ENCODE measurements around the gene FOXP1.
A peak's percentile ranks its signal among the peaks of the same experiment; 100 is the strongest.

Gene FOXP1

GRCh38 chr3:71065764-71066013 is 517.8 kb downstream of the FOXP1 start:
- in situ Hi-C loops (cut with MboI; ENCODE audit: low pct_unique_long_range_greater_than_20kb, low sequenced_read_pairs, unreplicated experiment) = no loop called here
- TF ChIP-seq, protein P1, sequence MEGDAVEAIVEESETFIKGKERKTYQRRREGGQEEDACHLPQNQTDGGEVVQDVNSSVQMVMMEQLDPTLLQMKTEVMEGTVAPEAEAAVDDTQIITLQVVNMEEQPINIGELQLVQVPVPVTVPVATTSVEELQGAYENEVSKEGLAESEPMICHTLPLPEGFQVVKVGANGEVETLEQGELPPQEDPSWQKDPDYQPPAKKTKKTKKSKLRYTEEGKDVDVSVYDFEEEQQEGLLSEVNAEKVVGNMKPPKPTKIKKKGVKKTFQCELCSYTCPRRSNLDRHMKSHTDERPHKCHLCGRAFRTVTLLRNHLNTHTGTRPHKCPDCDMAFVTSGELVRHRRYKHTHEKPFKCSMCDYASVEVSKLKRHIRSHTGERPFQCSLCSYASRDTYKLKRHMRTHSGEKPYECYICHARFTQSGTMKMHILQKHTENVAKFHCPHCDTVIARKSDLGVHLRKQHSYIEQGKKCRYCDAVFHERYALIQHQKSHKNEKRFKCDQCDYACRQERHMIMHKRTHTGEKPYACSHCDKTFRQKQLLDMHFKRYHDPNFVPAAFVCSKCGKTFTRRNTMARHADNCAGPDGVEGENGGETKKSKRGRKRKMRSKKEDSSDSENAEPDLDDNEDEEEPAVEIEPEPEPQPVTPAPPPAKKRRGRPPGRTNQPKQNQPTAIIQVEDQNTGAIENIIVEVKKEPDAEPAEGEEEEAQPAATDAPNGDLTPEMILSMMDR (IDR thresholded peaks at IDR 0.05; ENCODE audit: extremely low read depth, insufficient read depth, missing control alignments) = no peak

DNA sequence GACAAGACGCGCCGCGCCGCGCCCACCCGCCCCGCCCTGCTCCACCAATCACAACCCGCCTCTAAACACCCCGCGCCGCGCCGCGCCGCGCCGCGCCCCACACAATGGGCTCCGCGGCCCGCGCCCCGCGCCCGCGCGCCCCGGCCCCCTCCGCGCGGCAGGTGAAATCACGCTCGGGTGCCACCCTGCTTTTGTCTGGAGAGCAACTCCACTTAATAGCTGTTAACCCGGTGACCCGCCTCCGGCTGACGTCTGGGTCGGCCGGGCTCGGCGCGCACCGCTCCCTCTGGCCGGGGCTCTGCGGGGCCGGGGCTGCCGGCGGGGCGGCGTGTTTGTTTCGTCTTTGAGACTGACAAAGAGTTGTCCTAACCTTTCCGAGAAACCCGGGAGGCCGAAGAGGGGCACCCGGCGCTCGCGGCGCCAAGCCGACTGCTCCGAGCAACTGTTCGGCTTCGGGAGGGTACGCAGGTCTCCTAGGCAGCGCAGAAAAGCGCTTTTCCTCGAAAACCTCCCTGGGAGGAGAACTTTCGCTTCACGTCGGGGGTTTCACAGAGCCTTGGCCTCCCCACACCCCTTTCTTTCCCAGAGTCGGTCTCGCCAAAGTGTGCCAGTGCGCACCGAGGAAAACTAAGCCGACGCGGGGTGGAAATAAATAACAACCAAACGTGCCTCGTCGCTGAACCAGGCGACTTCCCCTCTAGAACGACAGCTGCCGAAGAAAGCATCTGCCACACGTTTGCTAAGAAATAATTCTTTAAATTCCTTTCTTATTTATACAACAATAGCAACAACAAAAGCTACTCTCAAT is 518.4 kb downstream of the FOXP1 start:
- in situ Hi-C loops (cut with MboI; ENCODE audit: low pct_unique_long_range_greater_than_20kb, low sequenced_read_pairs, unreplicated experiment) = no loop called here
- DNase-seq (ENCODE audit: low spot score) = peak; percentile 40
- TF ChIP-seq, protein P1 (IDR thresholded peaks at IDR 0.05; ENCODE audit: extremely low read depth, insufficient read depth, missing control alignments) = no peak

More at GRCh38 chr3:71065764-71066013, 517.8 kb downstream of the FOXP1 start:
- no peak for DNase-seq (ENCODE audit: low spot score)

DNA sequence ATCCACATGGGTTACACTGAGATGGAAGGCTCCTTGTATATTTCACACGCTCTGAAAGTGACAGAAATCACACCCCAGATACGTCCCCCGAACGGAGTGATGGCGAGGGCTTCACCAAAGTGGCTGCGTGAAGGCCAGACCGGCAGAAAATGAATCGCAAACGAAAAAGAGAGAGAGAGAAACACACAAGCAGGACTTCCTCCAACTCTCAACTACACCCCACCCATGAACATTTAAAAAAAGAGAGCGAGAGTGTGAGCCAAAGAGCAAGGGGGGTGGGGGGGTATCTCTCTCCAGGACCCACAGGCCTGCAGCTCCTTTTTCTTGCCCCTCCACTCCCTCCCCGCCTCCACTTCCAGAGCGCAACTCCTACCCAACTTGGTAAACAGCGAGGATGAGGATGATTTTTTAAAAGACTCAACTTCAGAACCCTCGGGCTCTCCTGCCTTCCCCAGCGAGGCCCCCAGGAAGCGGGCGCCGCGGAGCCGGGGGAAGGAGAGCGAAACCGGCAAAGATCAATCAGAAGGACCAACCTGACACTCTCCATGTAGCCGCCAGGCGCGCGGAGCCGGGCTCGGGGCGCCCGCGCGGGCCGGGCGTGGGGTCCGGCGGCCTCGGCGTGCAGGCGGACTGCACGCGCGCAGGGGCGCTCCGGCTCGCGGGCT is 519.1 kb downstream of the FOXP1 start:
- TF ChIP-seq, protein P1 (IDR thresholded peaks at IDR 0.05; ENCODE audit: extremely low read depth, insufficient read depth, missing control alignments) = no peak
- in situ Hi-C loops (cut with MboI; ENCODE audit: low pct_unique_long_range_greater_than_20kb, low sequenced_read_pairs, unreplicated experiment) = no loop called here
- DNase-seq (ENCODE audit: low spot score) = peak; percentile 52

GRCh38 chr3:71063773-71064290 is 519.7 kb downstream of the FOXP1 start:
- TF ChIP-seq, protein P1 (IDR thresholded peaks at IDR 0.05; ENCODE audit: extremely low read depth, insufficient read depth, missing control alignments) = no peak
- peak; percentile 33 for DNase-seq (ENCODE audit: low spot score)
- in situ Hi-C loops (cut with MboI; ENCODE audit: low pct_unique_long_range_greater_than_20kb, low sequenced_read_pairs, unreplicated experiment) = no loop called here

DNA sequence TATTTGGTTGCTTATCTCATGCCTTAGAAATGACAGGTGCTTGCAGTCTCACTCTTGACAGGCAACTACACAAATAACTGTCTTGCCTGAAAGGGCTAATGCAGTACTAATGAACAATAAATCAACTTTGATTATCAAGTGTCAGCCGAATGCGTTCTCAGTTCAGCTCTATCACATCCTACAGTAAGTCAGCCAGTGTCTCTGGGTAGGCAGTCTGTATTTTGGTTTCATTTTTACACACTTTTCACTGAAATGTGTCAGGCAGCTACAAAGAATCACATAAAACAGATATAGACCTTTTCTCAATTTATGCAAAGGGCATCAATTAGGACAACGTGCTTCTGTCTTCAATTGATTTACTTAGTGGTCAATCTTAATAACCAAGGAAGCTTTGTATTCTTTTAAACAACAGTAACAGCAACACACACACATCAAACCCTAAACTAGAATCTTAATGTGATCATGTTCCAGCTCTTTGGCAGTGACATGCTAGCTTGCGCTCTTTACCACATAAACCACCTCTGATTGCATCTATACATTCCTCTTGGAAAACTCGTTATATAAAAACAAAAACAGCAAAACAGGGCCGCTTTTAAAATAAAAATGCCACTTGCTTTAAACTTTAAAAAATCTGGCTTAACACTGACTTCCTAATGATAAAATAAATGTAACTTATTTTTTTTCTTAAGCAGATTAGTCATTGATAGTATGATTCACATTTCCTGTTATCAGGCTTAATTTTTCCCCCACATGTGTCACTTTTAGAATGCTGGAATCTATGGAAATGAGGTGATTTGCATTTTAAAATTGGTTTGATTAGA is 520.4 kb downstream of the FOXP1 start:
- TF ChIP-seq, protein P1 (IDR thresholded peaks at IDR 0.05; ENCODE audit: extremely low read depth, insufficient read depth, missing control alignments) = no peak
- peak; percentile 61 for DNase-seq (ENCODE audit: low spot score)
- in situ Hi-C loops (cut with MboI; ENCODE audit: low pct_unique_long_range_greater_than_20kb, low sequenced_read_pairs, unreplicated experiment) = no loop called here

Data from GM13977 (cell line).